ENCODE results near the gene TCF23.
"Not testable (repeated sequence)": the region's sequence is repeated elsewhere in the genome, so short reads cannot be mapped to it uniquely, and the experiment has no call there.

Gene TCF23

GRCh38 chr2:27154488-27154887 is 5.7 kb downstream of the TCF23 start:
- no peak for DNase-seq (ENCODE audit: low read depth in 2 of 2)

GRCh38 chr2:27155069-27155520 is 6.3 kb downstream of the TCF23 start:
- DNase-seq (ENCODE audit: low read depth in 2 of 2) = no peak

GRCh38 chr2:27158468-27158867 is 9.7 kb downstream of the TCF23 start:
- DNase-seq (ENCODE audit: low read depth in 2 of 2) = no peak

GRCh38 chr2:27159271-27159670 is 10.5 kb downstream of the TCF23 start:
- no peak for DNase-seq (ENCODE audit: low read depth in 2 of 2)

- DNase-seq (ENCODE audit: low read depth in 2 of 2) = no peak
Observed at GRCh38 chr2:27160191-27160590, 11.4 kb downstream of the TCF23 start.

- DNase-seq (ENCODE audit: low read depth in 2 of 2) = no peak
Observed at GRCh38 chr2:27162151-27163121, 13.6 kb downstream of the TCF23 start.

- DNase-seq (ENCODE audit: low read depth in 2 of 2) = no peak
Observed at GRCh38 chr2:27164960-27165763, 16.4 kb downstream of the TCF23 start.

- DNase-seq (ENCODE audit: low read depth in 2 of 2) = no peak
Observed at GRCh38 chr2:27170581-27171337, 22.0 kb downstream of the TCF23 start.

- DNase-seq (ENCODE audit: low read depth in 2 of 2) = no peak
Observed at GRCh38 chr2:27171351-27171848, 22.6 kb downstream of the TCF23 start.

GRCh38 chr2:27174638-27175037 is 25.8 kb downstream of the TCF23 start:
- DNase-seq (ENCODE audit: low read depth in 2 of 2) = no peak

GRCh38 chr2:27175330-27175729 is 26.5 kb downstream of the TCF23 start:
- DNase-seq (ENCODE audit: low read depth in 2 of 2) = no peak

- not testable (repeated sequence) for DNase-seq (ENCODE audit: low read depth in 2 of 2)
Observed at GRCh38 chr2:27175781-27176180, 27.0 kb downstream of the TCF23 start.

- no peak for DNase-seq (ENCODE audit: low read depth in 2 of 2)
Observed at GRCh38 chr2:27177441-27178351, 28.9 kb downstream of the TCF23 start.

GRCh38 chr2:27178469-27178868 is 29.7 kb downstream of the TCF23 start:
- no peak for DNase-seq (ENCODE audit: low read depth in 2 of 2)

- no peak for DNase-seq (ENCODE audit: low read depth in 2 of 2)
Observed at GRCh38 chr2:27179344-27180000, 30.7 kb downstream of the TCF23 start.

- no peak for DNase-seq (ENCODE audit: low read depth in 2 of 2)
Observed at GRCh38 chr2:27182346-27182745, 33.5 kb downstream of the TCF23 start.

GRCh38 chr2:27184115-27184514 is 35.3 kb downstream of the TCF23 start:
- no peak for DNase-seq (ENCODE audit: low read depth in 2 of 2)

GRCh38 chr2:27185331-27186026 is 36.7 kb downstream of the TCF23 start:
- DNase-seq (ENCODE audit: low read depth in 2 of 2) = no peak

GRCh38 chr2:27186613-27187345 is 38.0 kb downstream of the TCF23 start:
- no peak for DNase-seq (ENCODE audit: low read depth in 2 of 2)
